Left ventricle myocardium inferior (tissue), 1 donor: ENCODE measurements around the gene SEL1L. TPM values are rescaled to one million over a fixed set of nuclear protein-coding genes. Genes with fewer than 3 reads are reported as not detected.

Experiments used
- DNase-seq: peaks from one replicate; pipeline ENCODE4 v3.0.0-alpha.2; 2020
- H3K27ac ChIP-seq: fragments of 200-600 bp; replicated peaks from 2 replicates; pipeline ENCODE4 v1.8.0; 2021
- H3K27me3 ChIP-seq: fragments of 200-600 bp; 2 replicates; pipeline ENCODE4 v1.8.0; 2021; ENCODE audit warnings: low read depth
- H3K36me3 ChIP-seq: fragments of 200-600 bp; 2 replicates; pipeline ENCODE4 v1.8.0; 2021
- H3K4me1 ChIP-seq: fragments of 200-600 bp; 2 replicates; pipeline ENCODE4 v1.8.0; 2021
- H3K4me3 ChIP-seq: fragments of 200-600 bp; 2 replicates; pipeline ENCODE4 v1.8.0; 2021; ENCODE audit warnings: mild to moderate bottlenecking, moderate library complexity
- H3K9me3 ChIP-seq: fragments of 200-600 bp; replicated peaks from 2 replicates; pipeline ENCODE4 v1.8.0; 2021
- intact Hi-C: fragments of 100-400 bp; cut with micrococcal nuclease; formaldehyde crosslinking; loops from one replicate; pipeline ENCODE4 v1.11.0; 2022
- total RNA-seq: library from RNA; stranded (reverse); fragmentation: NEBNext Ultra II Directional; extraction: Animal tissue kit (Norgen Biotek cat#: 25700); gene quantifications from one replicate; pipeline ENCODE4 v1.2.1, GENCODE V29; 2021
- TF ChIP-seq, protein P1 (sequence below): fragments of 200-600 bp; IDR thresholded peaks from 2 replicates; pipeline ENCODE4 v1.8.0; 2021; ENCODE audit warnings: antibody characterized with exemption, mild to moderate bottlenecking, borderline replicate concordance
- donor health status: DM: no; HTN: yes; CAD: no; lungs with severe emphysema.

The SEL1L gene
- total RNA-seq, 1 donor from 2014 or later = 54.4 TPM

DNA sequence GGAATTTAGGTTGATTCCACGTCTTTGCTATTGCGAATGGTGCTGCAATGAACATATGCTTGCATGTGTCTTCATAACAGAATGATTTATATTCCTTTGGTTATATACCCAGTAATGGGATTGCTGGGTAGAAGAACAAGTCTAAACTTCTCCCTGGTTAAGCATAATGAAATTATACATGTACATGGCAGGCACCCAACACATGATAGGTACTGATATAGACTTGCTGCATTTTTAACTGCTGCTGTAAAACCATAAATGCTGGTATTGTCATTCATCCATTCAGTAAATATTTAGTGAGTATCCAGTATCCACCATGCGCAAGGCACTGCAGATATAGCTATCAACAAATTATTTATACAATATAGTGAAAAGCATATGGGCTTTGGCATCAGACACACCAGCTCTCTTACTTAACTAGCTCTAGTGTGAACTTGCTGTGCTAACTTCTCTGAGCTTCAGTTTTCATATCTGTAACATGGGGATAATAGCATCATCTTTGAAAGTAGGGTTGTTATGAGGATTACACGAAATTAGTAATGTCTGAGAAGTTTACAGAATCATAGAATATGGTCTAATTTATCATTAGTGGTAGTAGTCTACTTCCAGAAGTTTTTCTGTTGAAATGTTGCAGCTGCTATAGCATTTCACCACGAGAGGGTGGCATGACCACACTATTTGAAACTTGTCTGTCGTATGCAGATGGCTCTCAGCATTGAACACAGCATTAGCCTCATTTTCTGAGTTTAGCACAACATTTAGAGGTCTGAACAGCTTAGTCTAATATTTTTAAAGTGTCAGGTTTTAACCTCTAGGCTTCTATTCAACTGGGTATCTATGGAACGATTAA is 32.0 kb upstream of the SEL1L start:
- no peak for DNase-seq
- Histone ChIP-seq H3K27ac (no peak overlapping the region), H3K4me3 (no peak overlapping the region), H3K27me3 (peaks cover 33% of the 10 kb centered on the region), H3K9me3 (no peaks in the 10 kb centered on the region), H3K4me1 (no peaks in the 10 kb centered on the region), H3K36me3 (no peaks in the 10 kb centered on the region)
- intact Hi-C loops = no loop called here
- TF ChIP-seq, protein P1, sequence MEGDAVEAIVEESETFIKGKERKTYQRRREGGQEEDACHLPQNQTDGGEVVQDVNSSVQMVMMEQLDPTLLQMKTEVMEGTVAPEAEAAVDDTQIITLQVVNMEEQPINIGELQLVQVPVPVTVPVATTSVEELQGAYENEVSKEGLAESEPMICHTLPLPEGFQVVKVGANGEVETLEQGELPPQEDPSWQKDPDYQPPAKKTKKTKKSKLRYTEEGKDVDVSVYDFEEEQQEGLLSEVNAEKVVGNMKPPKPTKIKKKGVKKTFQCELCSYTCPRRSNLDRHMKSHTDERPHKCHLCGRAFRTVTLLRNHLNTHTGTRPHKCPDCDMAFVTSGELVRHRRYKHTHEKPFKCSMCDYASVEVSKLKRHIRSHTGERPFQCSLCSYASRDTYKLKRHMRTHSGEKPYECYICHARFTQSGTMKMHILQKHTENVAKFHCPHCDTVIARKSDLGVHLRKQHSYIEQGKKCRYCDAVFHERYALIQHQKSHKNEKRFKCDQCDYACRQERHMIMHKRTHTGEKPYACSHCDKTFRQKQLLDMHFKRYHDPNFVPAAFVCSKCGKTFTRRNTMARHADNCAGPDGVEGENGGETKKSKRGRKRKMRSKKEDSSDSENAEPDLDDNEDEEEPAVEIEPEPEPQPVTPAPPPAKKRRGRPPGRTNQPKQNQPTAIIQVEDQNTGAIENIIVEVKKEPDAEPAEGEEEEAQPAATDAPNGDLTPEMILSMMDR = peak; percentile 66

GRCh38 chr14:81562818-81563217 is 29.2 kb upstream of the SEL1L start:
- TF ChIP-seq, protein P1 = no peak
- intact Hi-C loops = no loop called here

GRCh38 chr14:81561084-81561775 is 27.6 kb upstream of the SEL1L start:
- Histone ChIP-seq H3K36me3 (no peaks in the 10 kb centered on the region), H3K27ac (no peak overlapping the region), H3K4me1 (no peaks in the 10 kb centered on the region), H3K4me3 (no peak overlapping the region), H3K27me3 (peaks cover 15% of the 10 kb centered on the region), H3K9me3 (no peaks in the 10 kb centered on the region)
- TF ChIP-seq, protein P1 = no peak
- DNase-seq = no peak
- intact Hi-C loops = no loop called here

More at GRCh38 chr14:81562818-81563217, 29.2 kb upstream of the SEL1L start:
- H3K4me3 ChIP-seq = no peak overlapping the region
- no peaks in the 10 kb centered on the region for H3K4me1 ChIP-seq
- peaks cover 29% of the 10 kb centered on the region for H3K27me3 ChIP-seq
- no peaks in the 10 kb centered on the region for H3K9me3 ChIP-seq
- no peak overlapping the region for H3K27ac ChIP-seq
- no peaks in the 10 kb centered on the region for H3K36me3 ChIP-seq
- no peak for DNase-seq

GRCh38 chr14:81559385-81559784 is 25.7 kb upstream of the SEL1L start:
- Histone ChIP-seq H3K27ac (no peak overlapping the region), H3K36me3 (no peaks in the 10 kb centered on the region), H3K27me3 (peaks cover 15% of the 10 kb centered on the region), H3K9me3 (no peaks in the 10 kb centered on the region), H3K4me1 (no peaks in the 10 kb centered on the region), H3K4me3 (no peak overlapping the region)
- intact Hi-C loops = no loop called here
- no peak for DNase-seq
- TF ChIP-seq, protein P1 = no peak

DNA sequence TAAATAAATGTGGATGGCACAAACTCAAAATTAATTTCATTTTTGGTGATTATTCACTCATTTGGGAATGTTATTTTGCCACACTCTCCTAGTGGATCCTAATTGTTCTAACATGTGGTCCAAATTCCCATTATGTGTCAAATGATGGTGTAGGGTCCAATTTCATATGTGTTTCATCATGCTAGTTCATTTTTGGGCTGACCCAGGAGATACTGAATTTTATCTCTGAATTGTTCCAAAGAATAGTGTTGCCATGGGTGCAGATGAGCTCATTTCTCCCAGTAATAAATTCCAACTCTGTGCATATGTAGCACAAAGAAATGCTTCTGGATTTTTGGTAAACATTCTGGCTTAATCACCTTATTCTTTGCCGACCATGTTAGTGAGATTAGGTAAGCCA is 23.5 kb upstream of the SEL1L start:
- DNase-seq = no peak
- Histone ChIP-seq H3K4me3 (no peak overlapping the region), H3K27ac (no peak overlapping the region), H3K4me1 (no peaks in the 10 kb centered on the region), H3K27me3 (peaks cover 2% of the 10 kb centered on the region), H3K9me3 (no peaks in the 10 kb centered on the region), H3K36me3 (no peaks in the 10 kb centered on the region)
- intact Hi-C loops = no loop called here
- TF ChIP-seq, protein P1 = no peak
